GM12865 (cell line): ENCODE data around the gene FOXC2.
A peak's percentile ranks its signal among the peaks of the same experiment; 100 is the strongest.

Experiments
- DNase-seq: peaks from one replicate; pipeline ENCODE4 v3.0.0; 2010; ENCODE audit warnings: low read depth
- H3K4me3 ChIP-seq: 2 replicates; pipeline ENCODE4 v1.5.1; 2011; ENCODE audit warnings: mild to moderate bottlenecking, low read depth, low read length, control low read depth
- CTCF ChIP-seq: IDR thresholded peaks from 2 replicates; pipeline ENCODE4 v1.5.1; 2011; ENCODE audit warnings: low read length, control low read depth, low read depth, inconsistent platforms; ENCODE audit not compliant: insufficient read depth; ENCODE audit errors: missing control alignments

FOXC2 gene

GRCh38 chr16:86554917-86555703 is 11.5 kb upstream of the FOXC2 start, which contains the start of gene MTHFSD:
TSS of gene MTHFSD (minus strand) at chr16:86555235. CDS start at chr16:86555184, 51 bp downstream.
- peak within 1 kb of the TSS; percentile 93 for H3K4me3 ChIP-seq
- DNase-seq = peak; percentile 94
- TF ChIP-seq CTCF = no peak

DNA sequence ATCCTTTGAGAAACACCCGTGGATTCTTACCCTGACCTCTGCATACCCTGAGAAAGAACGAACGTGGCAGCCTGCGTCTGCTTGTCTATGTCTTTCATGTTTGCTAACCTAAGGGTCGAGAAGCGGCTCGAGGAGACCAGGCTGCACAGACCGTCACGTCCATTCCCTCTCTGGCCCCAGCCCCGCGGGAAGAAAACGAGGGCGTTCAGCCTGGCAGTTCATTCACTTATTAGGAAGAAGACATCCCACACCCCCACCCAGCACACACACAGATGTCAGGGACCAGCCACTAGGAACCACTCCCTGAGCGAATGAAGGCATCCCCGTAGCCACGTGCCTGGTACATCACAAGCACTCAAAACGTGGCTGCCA is 10.9 kb upstream of the FOXC2 start:
- no peak for DNase-seq

DNA sequence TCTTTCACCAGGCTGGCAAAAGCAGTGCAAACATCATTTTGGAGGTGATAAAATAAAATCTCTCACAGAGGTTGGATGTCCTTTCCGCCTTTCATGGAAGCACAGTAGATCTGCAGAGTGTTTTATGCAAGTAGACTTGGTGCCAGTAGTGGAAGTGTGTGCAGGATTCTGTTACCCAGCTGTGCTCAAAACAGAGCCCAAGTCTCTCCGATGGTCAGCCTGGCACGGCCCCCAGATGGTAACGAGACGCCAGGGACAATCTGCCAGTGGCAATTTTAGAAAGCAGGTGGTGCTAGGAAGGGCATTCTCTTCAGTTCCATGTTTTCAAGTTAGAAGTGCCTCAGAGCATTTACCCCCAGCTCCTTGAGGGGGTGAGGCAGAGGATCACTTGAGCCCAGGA is 10.1 kb upstream of the FOXC2 start:
- TF ChIP-seq CTCF = no peak
- H3K4me3 ChIP-seq = no peak overlapping the region
- DNase-seq = no peak

More for the DNA sequence above, 10.9 kb upstream of the FOXC2 start:
- TF ChIP-seq CTCF = no peak
- H3K4me3 ChIP-seq = peak overlapping the region; percentile 93

- H3K4me3 ChIP-seq = no peak overlapping the region
- no peak for TF ChIP-seq CTCF
- DNase-seq = no peak
Observed at GRCh38 chr16:86557587-86557986, 9.0 kb upstream of the FOXC2 start.

DNA sequence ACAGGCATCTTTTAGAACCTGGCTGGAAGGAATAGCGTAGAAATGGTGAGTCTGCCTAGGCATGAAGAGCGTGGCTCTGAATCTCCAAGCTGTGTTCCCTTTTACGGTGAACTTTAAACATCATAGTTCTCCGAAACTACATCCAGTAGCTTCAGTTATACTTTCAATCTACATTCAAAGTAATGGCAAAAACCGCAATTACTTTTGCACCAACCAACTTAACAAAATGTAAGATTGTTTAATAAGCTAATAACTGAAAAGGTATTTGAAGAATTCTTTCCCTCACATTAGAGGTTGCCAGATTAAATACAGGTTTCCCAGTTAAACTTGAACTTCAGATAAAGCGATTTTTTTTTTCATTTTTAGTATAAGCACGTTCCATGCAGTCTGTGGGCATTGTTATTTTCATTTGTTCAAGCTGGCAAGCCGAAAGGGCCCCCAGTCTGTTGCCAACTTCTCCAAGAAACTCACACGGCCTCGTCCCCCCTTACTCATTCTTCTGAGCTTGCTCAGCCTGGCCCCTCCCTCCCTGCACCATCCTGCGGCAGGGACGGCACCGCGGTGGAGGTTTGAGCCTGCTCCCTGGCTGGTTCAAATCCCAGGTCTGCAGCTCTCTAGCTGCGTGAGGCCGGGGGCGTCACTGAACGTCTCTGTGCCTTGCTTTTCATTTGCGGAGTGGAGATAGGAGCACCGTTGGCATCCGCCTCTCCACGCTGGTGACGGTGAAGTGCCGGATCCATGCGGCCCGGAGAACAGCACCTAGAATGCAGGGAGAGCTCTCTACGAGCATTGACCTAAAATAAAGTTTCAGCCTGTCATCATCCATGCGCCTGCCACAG is 8.1 kb upstream of the FOXC2 start:
- H3K4me3 ChIP-seq = no peak overlapping the region
- DNase-seq = no peak
- no peak for TF ChIP-seq CTCF

GRCh38 chr16:86559802-86560305 is 6.8 kb upstream of the FOXC2 start:
- TF ChIP-seq CTCF = no peak
- H3K4me3 ChIP-seq = no peak overlapping the region
- DNase-seq = no peak
